ENCODE results near the gene CCDC120. TPM values are rescaled to one million over a fixed set of nuclear protein-coding genes. Genes with fewer than 3 reads are reported as not detected.

The CCDC120 gene
- total RNA-seq, 4 donors from 2014 or later = 4.4 to 19.1 (median 9.9) TPM

GRCh38 chrX:49064303-49064702 lies 5.5 kb downstream of the CCDC120 start:
- no peak overlapping the region for H3K4me3 ChIP-seq
- H3K27me3 ChIP-seq = no peaks in the 10 kb centered on the region
- intact Hi-C loops (cut with DNase I; ENCODE audit: low total_unique reads) = no loop called here
- H3K4me1 ChIP-seq = no peaks in the 10 kb centered on the region
- WGBS, 2 donors (ENCODE audit: low coverage in 1 of 2) = 91% methylated on average over 20 of the region's 20 CpGs; no CpG with 5 or more reads in 1 of the 2 donors
- TF ChIP-seq POLR2A (IDR thresholded peaks at IDR 0.05) = no peak
- no peak for TF ChIP-seq EP300 (IDR thresholded peaks at IDR 0.05; ENCODE audit: low read depth)
- TF ChIP-seq POLR2AphosphoS5 (IDR thresholded peaks at IDR 0.05) = no peak
- no peak for TF ChIP-seq CTCF (IDR thresholded peaks at IDR 0.05)
- no peaks in the 10 kb centered on the region for H3K36me3 ChIP-seq
- no peak overlapping the region for H3K27ac ChIP-seq
- DNase-seq = no peak
- in situ Hi-C loops (cut with MboI; ENCODE audit: low pct_ligation_motif_present in 1 of 4, low pct_unique_long_range_greater_than_20kb in 1 of 4, low sequenced_read_pairs in 3 of 4) = no loop called here
- no peaks in the 10 kb centered on the region for H3K9me3 ChIP-seq

- H3K4me3 ChIP-seq = no peak overlapping the region
- in situ Hi-C loops (cut with MboI; ENCODE audit: low pct_ligation_motif_present in 1 of 4, low pct_unique_long_range_greater_than_20kb in 1 of 4, low sequenced_read_pairs in 3 of 4) (no loop called here), intact Hi-C loops (cut with DNase I; ENCODE audit: low total_unique reads) (no loop called here)
- no peak for DNase-seq
- H3K27ac ChIP-seq = no peak overlapping the region
- H3K4me1 ChIP-seq = no peaks in the 10 kb centered on the region
- TF ChIP-seq CTCF (IDR thresholded peaks at IDR 0.05) (no peak), POLR2AphosphoS5 (IDR thresholded peaks at IDR 0.05) (no peak)
- no peaks in the 10 kb centered on the region for H3K36me3 ChIP-seq
- no peaks in the 10 kb centered on the region for H3K9me3 ChIP-seq
- 85% methylated on average over 8 of the region's 8 CpGs; no CpG with 5 or more reads in 1 of the 2 donors for WGBS, 2 donors (ENCODE audit: low coverage in 1 of 2)
- no peaks in the 10 kb centered on the region for H3K27me3 ChIP-seq
Observed at GRCh38 chrX:49064735-49065134, 5.9 kb downstream of the CCDC120 start.

- in situ Hi-C loops (cut with MboI; ENCODE audit: low pct_ligation_motif_present in 1 of 4, low pct_unique_long_range_greater_than_20kb in 1 of 4, low sequenced_read_pairs in 3 of 4) (no loop called here), intact Hi-C loops (cut with DNase I; ENCODE audit: low total_unique reads) (no loop called here)
- Histone ChIP-seq H3K4me3 (no peak overlapping the region), H3K4me1 (no peaks in the 10 kb centered on the region), H3K27me3 (no peaks in the 10 kb centered on the region), H3K27ac (no peak overlapping the region), H3K36me3 (no peaks in the 10 kb centered on the region), H3K9me3 (no peaks in the 10 kb centered on the region)
- WGBS, 2 donors (ENCODE audit: low coverage in 1 of 2) = 82 to 100% methylated on average over 1 to 2 of the region's 2 CpGs
- TF ChIP-seq POLR2A (IDR thresholded peaks at IDR 0.05) (no peak), EP300 (IDR thresholded peaks at IDR 0.05; ENCODE audit: low read depth) (no peak), CTCF (IDR thresholded peaks at IDR 0.05) (no peak), POLR2AphosphoS5 (IDR thresholded peaks at IDR 0.05) (no peak)
- DNase-seq = no peak
Observed at GRCh38 chrX:49066278-49066677, 7.5 kb downstream of the CCDC120 start.

- Histone ChIP-seq H3K27ac (no peak overlapping the region), H3K4me3 (no peak overlapping the region), H3K27me3 (no peaks in the 10 kb centered on the region), H3K4me1 (no peaks in the 10 kb centered on the region), H3K9me3 (no peaks in the 10 kb centered on the region), H3K36me3 (no peaks in the 10 kb centered on the region)
- 69% methylated on average over 9 of the region's 9 CpGs; no CpG with 5 or more reads in 1 of the 2 donors for WGBS, 2 donors (ENCODE audit: low coverage in 1 of 2)
- TF ChIP-seq POLR2AphosphoS5 (IDR thresholded peaks at IDR 0.05) = no peak
- DNase-seq = no peak
- intact Hi-C loops (cut with DNase I; ENCODE audit: low total_unique reads) = no loop called here
- in situ Hi-C loops (cut with MboI; ENCODE audit: low pct_ligation_motif_present in 1 of 4, low pct_unique_long_range_greater_than_20kb in 1 of 4, low sequenced_read_pairs in 3 of 4) = no loop called here
Observed at GRCh38 chrX:49066690-49067089, 7.9 kb downstream of the CCDC120 start.

Measured in transverse colon (tissue), 4 donors.